Suprapubic skin (tissue), 4 donors: ENCODE results near the gene FSIP1.

Experiments
- EP300 ChIP-seq: sonication (generic); formaldehyde crosslinking; IDR thresholded peaks from one replicate; pipeline ENCODE4 v1.6.1; 2017; ENCODE audit warnings: antibody characterized with exemption
- POLR2A ChIP-seq, 2 donors: fragments of 450-650 bp; IDR thresholded peaks; one replicate each; pipeline ENCODE4 v1.6.1; 2017; ENCODE audit warnings: antibody characterized with exemption in 2 of 2, mild to moderate bottlenecking in 2 of 2, moderate library complexity in 2 of 2
- POLR2AphosphoS5 ChIP-seq, 3 donors: sonication (generic); formaldehyde crosslinking; IDR thresholded peaks; one replicate each; pipeline ENCODE4 v1.6.1; 2017; ENCODE audit warnings: antibody characterized with exemption in 3 of 3
- TF ChIP-seq, protein P1 (sequence below), 2 donors: fragments of 200-600 bp in 1 of 2; fragments of 450-650 bp in 1 of 2; sonication (generic) in 1 of 2; IDR thresholded peaks; one replicate each; pipeline ENCODE4 v1.5.1; 2016 to 2019; ENCODE audit warnings: antibody characterized with exemption in 2 of 2, mild to moderate bottlenecking in 1 of 2, moderate library complexity in 1 of 2

GRCh38 chr15:39598186-39598850 is 184.3 kb downstream of the FSIP1 start:
- TF ChIP-seq, protein P1, sequence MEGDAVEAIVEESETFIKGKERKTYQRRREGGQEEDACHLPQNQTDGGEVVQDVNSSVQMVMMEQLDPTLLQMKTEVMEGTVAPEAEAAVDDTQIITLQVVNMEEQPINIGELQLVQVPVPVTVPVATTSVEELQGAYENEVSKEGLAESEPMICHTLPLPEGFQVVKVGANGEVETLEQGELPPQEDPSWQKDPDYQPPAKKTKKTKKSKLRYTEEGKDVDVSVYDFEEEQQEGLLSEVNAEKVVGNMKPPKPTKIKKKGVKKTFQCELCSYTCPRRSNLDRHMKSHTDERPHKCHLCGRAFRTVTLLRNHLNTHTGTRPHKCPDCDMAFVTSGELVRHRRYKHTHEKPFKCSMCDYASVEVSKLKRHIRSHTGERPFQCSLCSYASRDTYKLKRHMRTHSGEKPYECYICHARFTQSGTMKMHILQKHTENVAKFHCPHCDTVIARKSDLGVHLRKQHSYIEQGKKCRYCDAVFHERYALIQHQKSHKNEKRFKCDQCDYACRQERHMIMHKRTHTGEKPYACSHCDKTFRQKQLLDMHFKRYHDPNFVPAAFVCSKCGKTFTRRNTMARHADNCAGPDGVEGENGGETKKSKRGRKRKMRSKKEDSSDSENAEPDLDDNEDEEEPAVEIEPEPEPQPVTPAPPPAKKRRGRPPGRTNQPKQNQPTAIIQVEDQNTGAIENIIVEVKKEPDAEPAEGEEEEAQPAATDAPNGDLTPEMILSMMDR (IDR thresholded peaks at IDR 0.05) = no peak
- TF ChIP-seq POLR2A (IDR thresholded peaks at IDR 0.05) (no peak), EP300 (no peak), POLR2AphosphoS5 (IDR thresholded peaks at IDR 0.05) (no peak)
